IPS-20b (cell line): Measurements from ENCODE around the gene DNAJC16.
A peak's percentile ranks its signal among the peaks of the same experiment; 100 is the strongest.
"Not testable (repeated sequence)": the region's sequence is repeated elsewhere in the genome, so short reads cannot be mapped to it uniquely, and the experiment has no call there.

ENCODE experiments used
- H3K27ac ChIP-seq: one replicate; pipeline ENCODE4 v1.5.1; 2013; ENCODE audit warnings: low read length
- H3K27me3 ChIP-seq: 2 replicates; pipeline ENCODE4 v1.6.1; 2013; ENCODE audit warnings: mild to moderate bottlenecking, low read length, inconsistent platforms; ENCODE audit not compliant: insufficient read depth
- H3K36me3 ChIP-seq: 2 replicates; pipeline ENCODE4 v1.6.1; 2013; ENCODE audit warnings: low read depth, mild to moderate bottlenecking, inconsistent platforms, low read length, moderate library complexity; ENCODE audit not compliant: insufficient read depth
- H3K4me1 ChIP-seq: 2 replicates; pipeline ENCODE4 v1.6.1; 2013; ENCODE audit warnings: mild to moderate bottlenecking, control low read depth, inconsistent platforms, low read length, moderate library complexity; ENCODE audit not compliant: insufficient read depth
- H3K4me3 ChIP-seq: 2 replicates; pipeline ENCODE4 v1.5.1; 2013; ENCODE audit warnings: mild to moderate bottlenecking, low read length, inconsistent platforms
- H3K9ac ChIP-seq: 2 replicates; pipeline ENCODE4 v1.6.1; 2013; ENCODE audit warnings: low read depth, mild to moderate bottlenecking, inconsistent platforms, low read length, moderate library complexity
- H3K9me3 ChIP-seq: 2 replicates; pipeline ENCODE4 v1.6.1; 2013; ENCODE audit warnings: mild to moderate bottlenecking, low read depth, low read length, inconsistent platforms; ENCODE audit not compliant: insufficient read depth

DNAJC16 gene

GRCh38 chr1:15489052-15489736, 37.5 kb upstream of the DNAJC16 start:
- Histone ChIP-seq H3K4me3 (no peak overlapping the region), H3K36me3 (peaks cover 6% of the 10 kb centered on the region; the same call in 1 of the 2 replicates), H3K9ac (no peak overlapping the region), H3K4me1 (no peaks in the 10 kb centered on the region), H3K9me3 (no peaks in the 10 kb centered on the region), H3K27me3 (no peaks in the 10 kb centered on the region), H3K27ac (no peak overlapping the region)

- H3K27ac ChIP-seq, H3K27me3 ChIP-seq, H3K4me1 ChIP-seq, H3K4me3 ChIP-seq, H3K36me3 ChIP-seq, H3K9ac ChIP-seq, H3K9me3 ChIP-seq: not testable (repeated sequence)
Observed at GRCh38 chr1:15491010-15491409, 35.6 kb upstream of the DNAJC16 start.

DNA sequence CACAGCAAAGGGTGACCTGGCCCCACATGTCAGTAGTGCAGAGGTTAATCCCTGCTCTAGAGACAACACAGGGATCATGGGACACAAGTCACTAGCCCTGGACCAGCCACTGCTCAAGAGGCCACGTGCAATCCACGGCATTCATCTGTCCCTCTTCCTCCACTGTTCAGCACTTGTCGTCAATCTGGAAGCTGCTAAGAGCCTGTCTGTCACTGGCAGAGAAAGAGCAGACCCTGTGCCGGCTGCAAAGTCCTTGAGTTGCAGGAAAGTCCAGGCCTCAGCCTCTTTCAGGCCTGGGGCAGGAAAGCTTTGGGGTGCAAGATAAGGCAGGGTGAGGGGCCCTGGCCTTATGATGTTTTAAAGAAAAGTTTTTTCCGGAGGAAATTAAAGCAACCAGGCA, 34.1 kb upstream of the DNAJC16 start:
- H3K36me3 ChIP-seq: peaks cover 8% of the 10 kb centered on the region; the same call in 1 of the 2 replicates
- H3K9me3 ChIP-seq: no peaks in the 10 kb centered on the region
- H3K9ac ChIP-seq: no peak overlapping the region
- H3K4me1 ChIP-seq: peaks cover 9% of the 10 kb centered on the region; the same call in 1 of the 2 replicates
- H3K4me3 ChIP-seq: no peak overlapping the region
- H3K27ac ChIP-seq: no peak overlapping the region
- H3K27me3 ChIP-seq: no peaks in the 10 kb centered on the region

- H3K27ac ChIP-seq: no peak overlapping the region
- peaks cover 9% of the 10 kb centered on the region; the same call in 1 of the 2 replicates for H3K4me1 ChIP-seq
- no peaks in the 10 kb centered on the region for H3K27me3 ChIP-seq
- peaks cover 8% of the 10 kb centered on the region; the same call in 1 of the 2 replicates for H3K36me3 ChIP-seq
- H3K9ac ChIP-seq: no peak overlapping the region
- H3K9me3 ChIP-seq: no peaks in the 10 kb centered on the region
- H3K4me3 ChIP-seq: no peak overlapping the region
Observed at GRCh38 chr1:15493869-15494390, 32.7 kb upstream of the DNAJC16 start.

DNA sequence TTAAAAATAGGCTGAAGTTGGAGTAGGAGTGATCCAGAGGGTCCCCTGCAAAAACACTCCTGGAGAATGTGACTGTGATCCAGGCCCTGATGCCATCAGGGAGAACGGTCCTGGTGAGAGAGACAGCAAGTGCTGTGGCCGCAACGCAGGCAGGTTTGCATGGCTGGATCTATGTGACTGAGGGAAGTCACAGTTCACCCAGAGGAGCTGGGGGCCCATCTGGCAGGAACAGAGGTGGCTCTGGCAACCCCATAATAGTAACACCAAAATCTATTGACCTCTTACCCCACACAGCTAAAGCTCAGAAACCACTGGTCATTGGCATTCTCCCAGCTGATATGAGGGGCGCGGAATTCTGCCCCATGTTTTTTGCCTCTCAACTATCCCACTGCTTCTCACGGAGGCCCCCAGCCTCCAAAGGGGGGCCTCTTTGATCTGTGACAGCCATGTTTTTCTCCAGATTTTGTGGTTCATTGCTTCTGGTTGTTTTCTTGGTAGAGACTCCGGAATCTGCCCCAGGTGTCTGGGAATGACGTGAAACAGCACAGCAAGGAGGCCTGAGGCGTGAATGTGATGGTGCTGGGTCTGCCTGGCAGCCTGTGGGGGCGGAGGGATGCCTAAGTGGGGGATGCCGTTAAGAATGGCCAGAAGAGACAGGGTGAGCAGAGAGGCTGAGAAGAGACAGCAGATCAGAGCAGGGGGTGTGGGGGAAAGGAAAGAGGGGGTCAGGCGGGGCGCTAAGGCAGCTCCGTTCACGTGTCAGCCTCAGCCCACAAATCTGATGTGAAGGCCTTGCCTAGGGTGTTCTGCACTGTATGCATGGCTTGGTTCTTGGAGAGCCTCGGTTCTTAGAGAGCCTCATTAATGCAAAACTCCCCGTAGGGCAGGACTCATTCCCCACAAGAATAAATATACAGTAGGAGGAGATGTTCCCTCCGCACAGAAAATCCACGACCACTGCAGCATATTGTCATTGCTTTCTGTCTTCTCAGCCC, 26.2 kb upstream of the DNAJC16 start:
- Histone ChIP-seq H3K27ac (no peak overlapping the region), H3K9ac (no peak overlapping the region), H3K36me3 (peaks cover 11% of the 10 kb centered on the region; the same call in 1 of the 2 replicates), H3K9me3 (no peaks in the 10 kb centered on the region), H3K4me1 (peaks cover 8% of the 10 kb centered on the region; the same call in 1 of the 2 replicates), H3K4me3 (no peak overlapping the region), H3K27me3 (no peaks in the 10 kb centered on the region)

- H3K36me3 ChIP-seq: peaks cover 14% of the 10 kb centered on the region; the same call in 1 of the 2 replicates
- no peak overlapping the region for H3K27ac ChIP-seq
- H3K4me1 ChIP-seq: no peaks in the 10 kb centered on the region
- H3K9me3 ChIP-seq: no peaks in the 10 kb centered on the region
- no peaks in the 10 kb centered on the region for H3K27me3 ChIP-seq
- H3K4me3 ChIP-seq: no peak overlapping the region
- no peak overlapping the region for H3K9ac ChIP-seq
Observed at GRCh38 chr1:15501208-15502032, 25.2 kb upstream of the DNAJC16 start.

- H3K4me1 ChIP-seq: peaks cover 16% of the 10 kb centered on the region; the same call in 1 of the 2 replicates
- H3K4me3 ChIP-seq: no peak overlapping the region
Observed at GRCh38 chr1:15504436-15504835, 22.2 kb upstream of the DNAJC16 start.

GRCh38 chr1:15506831-15507230, 19.8 kb upstream of the DNAJC16 start:
- Histone ChIP-seq H3K4me1 (peaks cover 19% of the 10 kb centered on the region; the same call in 1 of the 2 replicates), H3K36me3 (peaks cover 14% of the 10 kb centered on the region; the same call in 1 of the 2 replicates), H3K9me3 (no peaks in the 10 kb centered on the region), H3K9ac (no peak overlapping the region; the same call in 1 of the 2 replicates), H3K27me3 (no peaks in the 10 kb centered on the region), H3K27ac (no peak overlapping the region), H3K4me3 (no peak overlapping the region)

More at GRCh38 chr1:15504436-15504835, 22.2 kb upstream of the DNAJC16 start:
- Histone ChIP-seq H3K9me3 (no peaks in the 10 kb centered on the region), H3K27ac (no peak overlapping the region), H3K9ac (no peak overlapping the region), H3K36me3 (peaks cover 14% of the 10 kb centered on the region; the same call in 1 of the 2 replicates), H3K27me3 (no peaks in the 10 kb centered on the region)

- H3K9ac ChIP-seq: peak overlapping the region; percentile 14; the same call in 1 of the 2 replicates
- no peaks in the 10 kb centered on the region for H3K27me3 ChIP-seq
- H3K27ac ChIP-seq: no peak overlapping the region
- no peaks in the 10 kb centered on the region for H3K9me3 ChIP-seq
- H3K4me3 ChIP-seq: no peak overlapping the region
- H3K36me3 ChIP-seq: peaks cover 14% of the 10 kb centered on the region; the same call in 1 of the 2 replicates
- peaks cover 19% of the 10 kb centered on the region; the same call in 1 of the 2 replicates for H3K4me1 ChIP-seq
Observed at GRCh38 chr1:15507278-15507677, 19.4 kb upstream of the DNAJC16 start.

DNA sequence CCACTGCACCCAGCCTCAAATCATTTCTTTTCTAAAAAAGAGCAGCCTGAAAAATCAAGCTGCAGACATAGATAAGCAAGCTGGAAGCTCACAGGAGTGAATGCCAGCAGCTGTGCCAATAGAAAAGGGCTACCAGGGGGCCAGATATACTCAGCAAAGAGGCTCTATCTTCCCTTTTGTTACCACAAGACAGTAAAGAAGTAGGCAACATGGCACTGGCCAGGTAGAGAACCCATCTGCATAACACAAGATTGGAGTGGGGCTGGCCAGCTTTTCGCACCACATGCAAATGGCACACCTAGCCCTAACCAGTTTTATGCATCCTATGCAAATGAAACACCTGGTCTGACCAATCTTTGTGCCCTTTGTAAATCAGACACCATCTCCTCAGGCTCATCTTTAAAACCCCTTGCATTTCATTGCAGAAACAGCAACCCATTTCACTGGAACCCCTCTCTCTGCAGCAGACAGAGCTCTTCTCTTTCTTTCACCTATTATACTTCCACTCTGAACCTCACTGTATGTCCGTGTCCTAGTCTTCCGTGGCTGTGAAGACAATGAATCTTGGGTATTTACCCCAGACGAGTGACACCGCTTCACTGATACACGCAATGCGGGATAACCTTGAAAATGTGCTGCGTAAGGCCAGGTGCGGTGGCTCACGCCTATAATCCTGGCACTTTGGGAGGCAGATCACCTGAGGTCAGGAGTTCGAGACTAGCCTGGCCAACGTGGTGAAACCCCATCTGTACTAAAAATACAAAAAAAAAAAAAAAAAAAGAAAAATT, 17.8 kb upstream of the DNAJC16 start:
- peak overlapping the region; percentile 44 for H3K27ac ChIP-seq
- H3K4me1 ChIP-seq: peaks cover 19% of the 10 kb centered on the region; the same call in 1 of the 2 replicates
- peak overlapping the region; percentile 54; the same call in 1 of the 2 replicates for H3K9ac ChIP-seq
- H3K36me3 ChIP-seq: peaks cover 8% of the 10 kb centered on the region; the same call in 1 of the 2 replicates
- no peak overlapping the region; the same call in 1 of the 2 replicates for H3K4me3 ChIP-seq
- H3K9me3 ChIP-seq: no peaks in the 10 kb centered on the region
- H3K27me3 ChIP-seq: no peaks in the 10 kb centered on the region
